ENCODE results near the gene CEACAM8. TPM values are rescaled to one million over a fixed set of nuclear protein-coding genes. Genes with fewer than 3 reads are reported as not detected.

CEACAM8 gene
- total RNA-seq, 1 experiment from 2014 or later, result not detected

- POLR2A ChIA-PET, result no interaction called here
- Histone ChIP-seq H3K4me1 (ENCODE audit: control insufficient read depth, insufficient read depth, low read length) (no peaks in the 10 kb centered on the region), H3K9me3 (ENCODE audit: control insufficient read depth, insufficient read depth, low read depth, low read length) (no peaks in the 10 kb centered on the region), H3K36me3 (ENCODE audit: control insufficient read depth, insufficient read depth, low read length) (no peaks in the 10 kb centered on the region), H3K4me3 (ENCODE audit: low read depth in 2 of 2, low read length in 2 of 2) (no peak overlapping the region), H3K27me3 (ENCODE audit: control insufficient read depth, insufficient read depth, low read length) (no peaks in the 10 kb centered on the region), H3K27ac (ENCODE audit: low read length) (no peak overlapping the region)
- peak; percentile 9; the same call in 1 of the 2 replicates for TF ChIP-seq CTCF (IDR thresholded peaks at IDR 0.05)
- no peak for TF ChIP-seq POLR2AphosphoS5 (IDR thresholded peaks at IDR 0.05; ENCODE audit: low read depth, low read length)
- TF ChIP-seq, protein P1, sequence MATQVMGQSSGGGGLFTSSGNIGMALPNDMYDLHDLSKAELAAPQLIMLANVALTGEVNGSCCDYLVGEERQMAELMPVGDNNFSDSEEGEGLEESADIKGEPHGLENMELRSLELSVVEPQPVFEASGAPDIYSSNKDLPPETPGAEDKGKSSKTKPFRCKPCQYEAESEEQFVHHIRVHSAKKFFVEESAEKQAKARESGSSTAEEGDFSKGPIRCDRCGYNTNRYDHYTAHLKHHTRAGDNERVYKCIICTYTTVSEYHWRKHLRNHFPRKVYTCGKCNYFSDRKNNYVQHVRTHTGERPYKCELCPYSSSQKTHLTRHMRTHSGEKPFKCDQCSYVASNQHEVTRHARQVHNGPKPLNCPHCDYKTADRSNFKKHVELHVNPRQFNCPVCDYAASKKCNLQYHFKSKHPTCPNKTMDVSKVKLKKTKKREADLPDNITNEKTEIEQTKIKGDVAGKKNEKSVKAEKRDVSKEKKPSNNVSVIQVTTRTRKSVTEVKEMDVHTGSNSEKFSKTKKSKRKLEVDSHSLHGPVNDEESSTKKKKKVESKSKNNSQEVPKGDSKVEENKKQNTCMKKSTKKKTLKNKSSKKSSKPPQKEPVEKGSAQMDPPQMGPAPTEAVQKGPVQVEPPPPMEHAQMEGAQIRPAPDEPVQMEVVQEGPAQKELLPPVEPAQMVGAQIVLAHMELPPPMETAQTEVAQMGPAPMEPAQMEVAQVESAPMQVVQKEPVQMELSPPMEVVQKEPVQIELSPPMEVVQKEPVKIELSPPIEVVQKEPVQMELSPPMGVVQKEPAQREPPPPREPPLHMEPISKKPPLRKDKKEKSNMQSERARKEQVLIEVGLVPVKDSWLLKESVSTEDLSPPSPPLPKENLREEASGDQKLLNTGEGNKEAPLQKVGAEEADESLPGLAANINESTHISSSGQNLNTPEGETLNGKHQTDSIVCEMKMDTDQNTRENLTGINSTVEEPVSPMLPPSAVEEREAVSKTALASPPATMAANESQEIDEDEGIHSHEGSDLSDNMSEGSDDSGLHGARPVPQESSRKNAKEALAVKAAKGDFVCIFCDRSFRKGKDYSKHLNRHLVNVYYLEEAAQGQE (IDR thresholded peaks at IDR 0.05; ENCODE audit: insufficient read depth in 1 of 2, low read depth in 2 of 2, low read length in 1 of 2), result no peak
- CTCF ChIA-PET, result no interaction called here
- ATAC-seq (no peak), DNase-seq (ENCODE audit: low read depth, low spot score) (no peak)
- intact Hi-C loops (cut with micrococcal nuclease; ENCODE audit: unreplicated experiment), result loop anchor here (5.0 kb wide), 1 partner anchor 90 kb away; no protein-coding TSS in a partner anchor
- BruUV-seq (replicated peaks), result no TSS peak
- in situ Hi-C loops (cut with HindIII; ENCODE audit: low pct_unique_long_range_greater_than_20kb, low sequenced_read_pairs), result no loop called here
Measured at GRCh38 chr19:42542791-42543190, 51.9 kb downstream of the CEACAM8 start.

DNA sequence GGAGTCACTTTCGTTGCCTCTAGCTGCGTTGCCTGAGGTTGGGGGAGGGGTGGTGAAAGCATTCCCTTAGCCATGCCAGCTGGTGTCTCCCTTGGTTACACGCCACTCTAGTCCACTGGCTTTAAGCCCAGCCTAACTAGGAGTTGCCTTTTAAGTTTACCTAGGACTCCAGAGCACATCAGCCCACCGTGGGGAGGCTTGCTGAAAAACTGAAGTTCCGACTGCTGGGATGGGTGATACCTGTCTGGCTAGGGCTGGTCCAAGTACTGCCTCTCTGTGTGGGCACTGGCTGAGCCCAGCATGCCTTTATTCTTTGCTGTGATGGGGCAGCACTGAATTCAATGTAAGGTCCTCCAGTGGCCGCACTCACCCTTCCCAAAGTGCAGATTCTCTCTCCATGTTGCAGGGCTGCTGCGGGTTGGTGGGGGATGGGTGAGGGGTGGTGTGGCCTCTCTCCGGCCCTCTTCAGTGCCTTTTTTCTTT is 54.6 kb downstream of the CEACAM8 start:
- CTCF ChIA-PET, result interaction anchor here (0.6 kb wide), 1 partner anchor 22 kb away, joined by 4 read pairs; no protein-coding TSS in a partner anchor
- POLR2A ChIA-PET, result no interaction called here
- Histone ChIP-seq H3K4me1 (ENCODE audit: control insufficient read depth, insufficient read depth, low read length) (no peaks in the 10 kb centered on the region), H3K27ac (ENCODE audit: low read length) (no peak overlapping the region), H3K27me3 (ENCODE audit: control insufficient read depth, insufficient read depth, low read length) (no peaks in the 10 kb centered on the region), H3K9me3 (ENCODE audit: control insufficient read depth, insufficient read depth, low read depth, low read length) (no peaks in the 10 kb centered on the region), H3K36me3 (ENCODE audit: control insufficient read depth, insufficient read depth, low read length) (no peaks in the 10 kb centered on the region), H3K4me3 (ENCODE audit: low read depth in 2 of 2, low read length in 2 of 2) (no peak overlapping the region)
- ATAC-seq (no peak), DNase-seq (ENCODE audit: low read depth, low spot score) (no peak)
- no peak for TF ChIP-seq SIN3A (IDR thresholded peaks at IDR 0.05; ENCODE audit: borderline replicate concordance, insufficient read depth, low read depth, low read length)
- intact Hi-C loops (cut with micrococcal nuclease; ENCODE audit: unreplicated experiment), result loop anchor here (5.0 kb wide), 1 partner anchor 88 kb away; no protein-coding TSS in a partner anchor
- in situ Hi-C loops (cut with HindIII; ENCODE audit: low pct_unique_long_range_greater_than_20kb, low sequenced_read_pairs), result no loop called here
- BruUV-seq (replicated peaks), result no TSS peak

- no peak overlapping the region for H3K4me3 ChIP-seq (ENCODE audit: low read depth in 2 of 2, low read length in 2 of 2)
- no peak for DNase-seq (ENCODE audit: low read depth, low spot score)
- no peak overlapping the region for H3K27ac ChIP-seq (ENCODE audit: low read length)
- no peaks in the 10 kb centered on the region for H3K27me3 ChIP-seq (ENCODE audit: control insufficient read depth, insufficient read depth, low read length)
- ChIA-PET CTCF (no interaction called here), POLR2A (no interaction called here)
- in situ Hi-C loops (cut with HindIII; ENCODE audit: low pct_unique_long_range_greater_than_20kb, low sequenced_read_pairs), result no loop called here
- no peak for TF ChIP-seq SIN3A (IDR thresholded peaks at IDR 0.05; ENCODE audit: borderline replicate concordance, insufficient read depth, low read depth, low read length)
- TF ChIP-seq CTCF (IDR thresholded peaks at IDR 0.05), result no peak
- no peak for TF ChIP-seq TCF7L2 (IDR thresholded peaks at IDR 0.05; ENCODE audit: low read depth, low read length)
- TF ChIP-seq POLR2AphosphoS5 (IDR thresholded peaks at IDR 0.05; ENCODE audit: low read depth, low read length), result no peak
- TF ChIP-seq, protein P1 (IDR thresholded peaks at IDR 0.05; ENCODE audit: insufficient read depth in 1 of 2, low read depth in 2 of 2, low read length in 1 of 2), result no peak
- H3K4me1 ChIP-seq (ENCODE audit: control insufficient read depth, insufficient read depth, low read length), result no peaks in the 10 kb centered on the region
- H3K36me3 ChIP-seq (ENCODE audit: control insufficient read depth, insufficient read depth, low read length), result no peaks in the 10 kb centered on the region
- ATAC-seq, result no peak
- no peaks in the 10 kb centered on the region for H3K9me3 ChIP-seq (ENCODE audit: control insufficient read depth, insufficient read depth, low read depth, low read length)
- BruUV-seq (replicated peaks), result no TSS peak
- intact Hi-C loops (cut with micrococcal nuclease; ENCODE audit: unreplicated experiment), result no loop called here
Measured at GRCh38 chr19:42538841-42539709, 55.6 kb downstream of the CEACAM8 start.

Measured in Panc1 (cell line).